GM12864 (cell line): ENCODE measurements around the gene RFTN1.
A peak's percentile ranks its signal among the peaks of the same experiment; 100 is the strongest.

Experiments used
- DNase-seq: peaks from one replicate; pipeline ENCODE4 v3.0.0-alpha.2; 2011; ENCODE audit warnings: low read depth
- H3K4me3 ChIP-seq: 2 replicates; pipeline ENCODE4 v1.5.1; 2011; ENCODE audit warnings: mild to moderate bottlenecking, low read depth, low read length, control low read depth
- CTCF ChIP-seq: IDR thresholded peaks from 2 replicates; pipeline ENCODE4 v1.5.1; 2011; ENCODE audit warnings: low read depth, mild to moderate bottlenecking, moderate library complexity, low read length, control low read depth, inconsistent platforms; ENCODE audit errors: missing control alignments

Gene RFTN1

GRCh38 chr3:16388850-16389441 is 124.6 kb downstream of the RFTN1 start:
- TF ChIP-seq CTCF: no peak
- no peak for DNase-seq
- H3K4me3 ChIP-seq: no peak overlapping the region

DNA sequence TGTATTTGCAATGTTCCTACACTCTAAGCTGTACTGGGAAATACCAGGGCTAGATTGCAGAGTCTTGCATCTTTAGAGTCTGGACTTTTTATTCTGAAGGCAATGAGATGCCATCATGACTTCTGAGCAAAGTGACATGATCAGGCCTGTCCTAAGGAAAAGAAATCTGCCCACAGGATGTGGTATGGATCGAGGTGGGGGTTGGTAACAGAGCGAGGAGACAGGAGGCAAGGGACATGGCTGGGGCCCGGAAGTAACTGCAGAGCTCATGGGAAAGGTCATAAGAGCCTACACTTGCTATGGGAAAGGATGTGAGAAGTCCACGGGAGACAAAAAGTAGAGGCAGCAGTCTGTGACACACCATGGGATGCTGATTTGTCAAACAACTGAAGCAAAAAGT is 126.9 kb downstream of the RFTN1 start:
- no peak for TF ChIP-seq CTCF
- DNase-seq: no peak
- no peak overlapping the region for H3K4me3 ChIP-seq

DNA sequence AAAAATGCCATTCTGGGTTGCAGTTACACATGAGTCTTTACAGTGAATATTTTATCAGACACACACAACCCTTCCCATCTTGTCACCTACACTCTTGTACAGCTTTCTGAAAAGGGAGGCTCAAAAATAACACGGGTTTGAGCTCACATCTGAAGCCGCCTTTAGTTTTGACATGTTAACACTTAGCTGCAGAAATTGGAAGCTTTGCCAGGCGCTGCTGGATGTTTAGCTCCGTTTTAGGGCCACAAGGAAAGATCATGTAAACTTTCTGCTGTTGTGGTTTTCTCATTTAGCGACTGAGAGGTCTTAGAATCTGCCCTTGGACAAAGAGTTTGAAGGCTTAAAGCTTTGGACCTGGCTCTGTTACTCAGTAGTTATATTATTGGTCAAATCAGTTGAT is 128.3 kb downstream of the RFTN1 start:
- no peak overlapping the region for H3K4me3 ChIP-seq
- DNase-seq: no peak
- TF ChIP-seq CTCF: no peak

- DNase-seq: no peak
- TF ChIP-seq CTCF: no peak
- H3K4me3 ChIP-seq: no peak overlapping the region
Observed at GRCh38 chr3:16383864-16384263, 129.6 kb downstream of the RFTN1 start.

DNA sequence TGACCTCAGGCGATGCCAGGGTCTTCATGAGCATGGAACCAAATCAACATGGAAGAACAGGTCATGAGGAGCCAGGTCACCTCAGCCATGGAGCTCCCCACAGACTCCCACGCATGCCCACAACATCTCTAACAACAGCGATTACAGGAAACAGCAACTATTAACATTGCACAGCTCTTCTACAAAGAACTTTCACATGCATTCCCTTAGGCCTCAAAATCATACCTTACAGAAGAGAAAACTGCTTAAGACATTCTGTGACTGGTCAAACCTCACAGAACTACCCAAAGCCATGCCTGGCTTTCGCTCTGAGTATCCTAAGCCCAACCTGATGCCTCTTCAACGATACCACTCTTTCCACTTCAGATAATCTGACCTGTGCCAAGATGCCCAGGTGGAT is 130.7 kb downstream of the RFTN1 start:
- H3K4me3 ChIP-seq: no peak overlapping the region
- DNase-seq: peak; percentile 71
- no peak for TF ChIP-seq CTCF

- DNase-seq: no peak
- no peak for TF ChIP-seq CTCF
- no peak overlapping the region for H3K4me3 ChIP-seq
Observed at GRCh38 chr3:16381426-16381825, 132.1 kb downstream of the RFTN1 start.

GRCh38 chr3:16380421-16380820 is 133.1 kb downstream of the RFTN1 start:
- H3K4me3 ChIP-seq: no peak overlapping the region
- DNase-seq: no peak
- no peak for TF ChIP-seq CTCF
